Posterior cingulate gyrus (tissue), 11 donors: Measurements from ENCODE around the gene FHL2.

Source experiments
- DNase-seq, 10 donors: peaks; one replicate each; pipeline versions ENCODE4 v3.0.0 to v3.0.0-alpha.2; 2020 to 2021; ENCODE audit warnings: mixed read lengths in 3 of 10
- intact Hi-C: fragments of 100-400 bp; cut with DNase I; formaldehyde crosslinking; loops from one replicate; pipeline ENCODE4 v1.15.1; 2023

FHL2 gene

DNA sequence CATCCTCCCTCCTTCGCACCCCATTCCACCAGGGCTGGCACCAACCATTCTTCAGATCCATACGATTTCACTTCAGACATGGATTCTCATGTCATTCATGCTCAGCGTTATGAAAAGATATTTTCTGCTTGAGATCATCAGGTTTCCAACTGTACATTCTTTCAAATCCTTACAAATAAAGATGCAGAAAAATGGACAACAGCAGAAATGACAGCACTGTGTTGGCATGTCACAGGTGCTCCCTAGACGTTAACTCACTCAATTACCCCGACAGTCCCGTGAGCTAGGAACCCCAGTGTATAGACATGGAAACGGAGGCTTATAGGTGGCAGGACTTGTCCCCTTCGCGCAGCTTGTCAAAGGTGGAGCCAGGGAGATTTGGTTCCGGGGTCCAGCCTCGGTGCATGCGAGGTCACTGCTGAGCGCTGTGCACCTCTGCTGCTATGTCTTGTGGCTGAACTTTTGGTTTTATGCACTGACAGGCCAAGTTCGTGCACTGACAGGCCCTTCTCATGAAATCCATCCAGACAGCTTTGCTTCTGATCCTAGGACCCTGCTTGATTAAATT, 17.7 kb downstream of the FHL2 start:
- intact Hi-C loops, result no loop called here

DNA sequence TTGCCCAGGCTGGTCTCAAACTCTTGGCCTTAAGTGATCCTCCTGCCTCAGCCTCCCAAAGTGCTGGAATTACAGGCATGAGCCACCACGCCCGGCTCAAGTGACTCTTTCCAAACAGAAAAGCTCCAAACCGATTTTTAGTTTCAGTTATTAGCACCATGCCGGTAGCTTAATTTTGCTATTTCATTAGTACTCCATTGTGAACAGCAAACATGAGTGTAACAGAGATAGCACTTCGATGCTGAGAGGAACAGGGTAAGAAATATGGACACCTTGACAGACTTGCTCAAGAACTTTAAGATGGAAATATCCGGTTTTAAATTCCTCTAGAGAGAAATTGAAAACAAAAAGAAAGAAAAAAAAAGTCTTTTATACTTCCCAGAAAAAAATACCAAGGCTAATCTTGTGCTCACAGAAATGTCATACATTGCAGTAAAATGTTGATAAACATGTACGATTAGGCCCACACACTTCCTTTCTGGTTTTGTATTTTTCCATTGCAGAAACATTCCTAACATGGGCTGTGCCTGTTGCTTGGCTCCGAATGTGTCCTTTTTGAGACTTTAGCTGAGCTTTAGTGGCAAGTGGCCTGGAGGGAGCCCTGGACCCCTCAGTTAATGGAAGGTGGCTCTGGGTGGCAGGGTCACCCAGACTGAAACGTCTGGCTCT, 18.3 kb downstream of the FHL2 start:
- DNase-seq, result peak in 1 of 10 donors; percentile 8

More for the DNA sequence above, 17.7 kb downstream of the FHL2 start:
- DNase-seq, result no peak

DNA sequence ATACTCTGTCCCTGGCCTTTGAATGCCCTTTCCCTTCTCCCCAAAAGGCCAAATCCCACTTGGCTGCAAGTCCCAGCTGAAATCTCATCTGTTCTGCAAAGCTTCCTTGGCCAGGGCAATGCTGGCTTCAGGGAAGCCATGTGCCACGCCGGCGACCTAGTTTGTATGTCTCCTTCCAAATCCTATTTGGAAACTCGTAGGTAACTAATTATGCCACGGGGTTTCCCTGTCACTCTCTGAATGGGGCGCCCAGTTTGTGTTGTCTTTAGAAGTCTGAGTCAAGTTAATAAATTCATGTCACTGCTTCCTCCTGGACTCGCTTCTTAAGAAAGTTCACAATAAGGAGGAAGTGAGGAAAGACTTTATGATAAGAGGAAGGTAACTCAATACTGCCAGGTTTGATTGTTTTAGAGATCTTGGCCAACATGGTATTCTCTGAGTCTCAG, 19.1 kb downstream of the FHL2 start:
- no peak for DNase-seq
- intact Hi-C loops, result no loop called here

More for the DNA sequence above, 18.3 kb downstream of the FHL2 start:
- intact Hi-C loops, result no loop called here

DNA sequence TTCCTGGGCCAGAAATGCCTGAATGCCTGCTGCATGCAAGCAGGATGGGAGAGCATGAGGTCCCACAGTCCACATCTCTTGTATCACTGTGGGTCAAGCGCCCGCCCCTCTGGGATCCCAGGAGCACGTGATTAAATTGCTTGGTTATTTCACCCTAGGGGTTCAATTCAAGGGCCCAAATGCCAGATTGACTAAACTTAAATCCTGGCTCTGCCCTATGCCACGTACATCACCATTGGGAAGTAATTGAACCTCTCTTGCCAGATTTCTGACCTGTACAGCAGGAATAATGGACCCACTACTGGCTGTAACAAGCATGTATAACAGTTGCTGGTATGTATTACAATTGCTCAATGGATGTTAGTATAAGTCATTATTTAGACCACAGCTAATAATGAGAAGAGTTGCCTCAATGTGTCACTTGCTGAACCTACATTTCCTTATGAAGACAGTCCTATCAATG, 19.9 kb downstream of the FHL2 start:
- no peak for DNase-seq
- intact Hi-C loops, result no loop called here

DNA sequence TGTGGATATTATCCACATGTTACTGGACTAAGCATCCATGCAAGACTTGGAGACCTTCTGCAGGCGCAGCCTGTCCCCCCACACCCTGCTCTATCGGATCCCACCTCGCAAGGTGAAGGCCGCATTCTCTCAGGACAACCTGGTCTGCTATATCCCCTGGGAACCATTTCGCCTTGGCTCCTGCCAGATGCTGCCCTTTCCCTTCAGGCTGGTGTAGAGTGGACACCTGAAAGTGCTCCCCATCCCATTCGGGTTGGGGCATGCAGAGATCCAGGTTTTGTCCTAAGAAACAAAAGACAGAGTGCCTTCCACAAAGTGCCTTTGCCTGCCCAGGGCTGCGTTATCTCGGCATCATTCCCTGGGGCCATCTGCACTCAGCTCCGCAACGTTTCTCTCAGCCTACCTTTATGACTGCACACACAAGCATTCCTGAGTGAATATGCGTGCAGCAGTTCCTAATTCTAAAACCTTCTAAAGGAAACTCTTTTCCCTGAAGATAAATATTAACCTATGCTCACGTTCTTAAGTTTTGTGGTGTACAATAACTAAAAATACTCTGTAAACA, 20.5 kb downstream of the FHL2 start:
- peak in 1 of 10 donors; percentile 63 for DNase-seq
- intact Hi-C loops, result no loop called here

DNA sequence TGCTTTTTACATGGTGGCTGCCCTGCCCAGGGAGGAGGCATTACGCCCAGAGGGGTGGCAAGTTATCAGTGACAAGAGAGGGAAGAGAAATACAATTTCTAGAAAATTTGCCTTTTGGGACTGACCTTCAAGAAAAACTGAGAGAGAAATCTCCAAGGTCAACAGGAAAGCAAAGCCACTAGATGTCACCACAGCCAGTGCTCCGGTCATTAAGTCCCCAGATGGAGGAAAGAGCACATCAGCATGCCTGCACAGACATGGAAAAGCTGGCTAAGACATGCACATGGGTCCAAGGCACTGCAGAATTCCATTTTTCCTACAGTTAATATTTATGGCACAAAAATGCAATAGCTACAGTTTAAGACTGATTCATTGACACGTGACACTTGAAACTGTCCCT, 21.0 kb downstream of the FHL2 start:
- DNase-seq, result peak in 1 of 10 donors; percentile 16
- intact Hi-C loops, result no loop called here

DNA sequence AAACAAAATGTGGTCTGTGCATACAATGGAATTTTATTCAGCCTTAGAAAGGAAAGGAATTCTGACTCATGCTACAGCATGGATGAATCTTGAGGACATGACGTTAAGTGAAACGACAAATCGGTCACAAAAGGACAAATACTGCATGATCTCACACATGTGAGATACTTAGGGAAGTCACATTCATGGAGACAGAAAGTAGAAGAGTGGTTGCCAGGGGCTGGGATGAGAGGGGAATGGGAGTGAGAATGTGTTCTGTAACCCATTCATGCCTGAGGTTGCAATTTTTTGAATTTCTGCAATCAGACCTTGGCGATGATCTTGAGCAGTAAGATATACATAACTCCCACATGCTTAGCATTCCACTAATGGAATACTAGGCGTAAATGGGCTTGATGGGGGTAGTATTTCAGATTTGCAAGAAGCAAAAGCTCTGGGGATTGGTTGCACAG, 22.0 kb downstream of the FHL2 start:
- intact Hi-C loops, result no loop called here
- peak in 1 of 10 donors; percentile 12 for DNase-seq

DNA sequence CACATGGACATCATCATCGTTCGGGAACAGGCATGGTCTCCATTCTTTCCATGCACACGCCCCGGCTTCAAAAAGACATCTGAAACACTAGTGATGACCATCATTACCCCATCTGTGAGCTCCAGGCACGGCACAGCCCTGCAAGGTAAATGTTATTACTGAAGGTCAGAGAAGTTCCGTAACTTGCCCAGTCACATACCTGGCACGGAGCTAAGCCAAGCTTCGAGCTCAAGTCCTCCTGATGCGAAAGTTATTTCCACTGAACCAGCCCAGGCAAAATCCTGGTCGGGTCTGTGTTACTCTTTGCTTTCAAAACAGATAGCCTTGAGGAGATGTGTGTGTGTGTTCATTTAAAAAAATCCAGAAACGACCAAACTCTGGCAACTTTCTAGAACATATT, 22.8 kb downstream of the FHL2 start:
- DNase-seq, result peak in 1 of 10 donors; percentile 31

DNA sequence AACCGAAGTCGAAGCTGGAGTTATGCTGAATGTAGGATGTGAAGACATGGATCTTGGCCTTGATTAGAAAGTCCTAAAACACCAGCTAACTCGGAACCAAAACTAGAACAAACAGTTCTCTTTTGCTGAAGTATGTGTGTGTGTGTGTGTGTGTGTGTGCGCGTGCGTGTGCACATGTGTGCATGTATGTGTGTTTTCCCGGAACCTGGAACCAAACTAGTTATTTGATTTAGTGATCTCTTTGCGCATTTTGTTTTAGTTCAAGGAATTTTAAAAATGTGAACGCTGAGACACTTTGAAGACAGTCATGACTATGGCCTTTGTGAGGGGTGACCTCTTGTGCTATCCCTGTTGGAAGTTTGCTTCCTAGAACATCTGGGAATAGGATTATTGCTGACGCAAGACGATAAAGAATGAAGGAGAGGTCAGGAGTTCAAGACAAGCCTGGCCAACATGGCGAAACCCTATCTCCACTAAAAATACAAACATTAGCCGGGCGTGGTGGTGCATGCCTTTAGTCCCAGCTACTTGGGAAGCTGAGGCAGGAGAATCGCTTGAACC, 23.8 kb downstream of the FHL2 start:
- intact Hi-C loops, result no loop called here
- peak in 1 of 10 donors; percentile 27 for DNase-seq

More for the DNA sequence above, 22.8 kb downstream of the FHL2 start:
- intact Hi-C loops, result no loop called here

DNA sequence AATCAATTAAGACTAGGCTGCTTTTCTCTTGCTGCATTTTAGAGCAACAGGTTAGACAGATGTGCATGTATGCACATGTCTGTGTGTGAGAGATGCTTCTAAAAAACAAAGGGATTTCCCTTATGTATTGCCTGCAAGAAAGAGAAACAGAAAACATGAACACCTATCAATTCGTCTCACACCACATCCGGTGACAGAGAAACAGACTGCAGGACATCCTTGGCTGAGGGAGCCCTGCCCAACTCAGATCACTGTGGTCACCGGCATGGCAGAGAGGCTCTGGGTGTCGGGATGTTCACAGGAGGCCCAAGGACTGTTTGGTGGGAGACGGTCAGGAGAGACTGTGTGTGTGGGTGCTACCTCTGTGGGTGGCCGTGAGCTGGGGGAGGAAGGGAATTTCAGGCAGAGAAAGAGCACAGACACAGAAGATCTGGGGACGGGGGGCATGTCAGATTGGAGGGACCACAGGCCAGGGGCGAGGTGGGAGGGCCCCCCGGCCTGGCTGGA, 24.9 kb downstream of the FHL2 start:
- intact Hi-C loops, result no loop called here
- DNase-seq, result peak in 1 of 10 donors; percentile 56

DNA sequence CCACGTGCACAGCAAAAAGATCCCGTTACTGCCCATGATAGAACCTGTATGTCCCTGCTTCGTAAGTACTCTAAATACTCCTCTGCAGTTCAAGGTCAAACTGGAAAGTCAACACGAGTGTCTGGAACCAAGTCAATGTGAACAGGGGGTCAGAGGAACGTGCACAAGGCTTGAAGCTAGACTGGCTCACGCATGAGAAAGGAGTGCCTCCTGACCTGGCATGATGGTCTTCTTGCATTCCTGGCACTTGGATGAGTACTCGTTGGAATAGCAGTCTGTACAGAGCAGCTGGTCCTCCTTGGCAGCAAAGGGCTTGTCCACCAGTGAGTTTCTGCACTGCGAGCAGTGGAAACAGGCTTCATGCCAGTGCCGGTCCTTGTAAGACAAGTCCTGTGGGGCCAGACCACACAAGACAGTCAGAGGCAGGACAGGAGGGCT, 25.5 kb downstream of the FHL2 start:
- intact Hi-C loops, result no loop called here
- peak in 2 of 10 donors; percentile 74 to 77 for DNase-seq

DNA sequence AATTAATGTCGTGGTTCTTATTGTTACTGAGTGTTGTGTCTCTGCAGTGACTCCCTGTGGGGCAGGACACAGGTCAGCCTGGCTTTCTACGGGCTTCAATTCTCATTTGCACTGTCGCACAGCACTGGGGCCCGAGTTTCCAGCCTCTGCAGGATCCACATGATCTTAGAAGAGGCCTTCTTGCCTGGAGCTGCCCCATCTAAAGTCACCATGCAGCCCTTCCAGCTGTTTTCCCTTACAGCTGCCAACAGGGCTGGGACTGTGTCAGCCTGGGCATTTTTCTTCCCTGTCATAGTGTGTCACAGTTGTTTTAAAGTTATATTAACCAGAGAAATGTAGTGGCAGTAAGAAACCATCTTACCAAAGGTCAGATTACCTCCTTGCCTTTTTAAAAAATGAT, 27.0 kb downstream of the FHL2 start:
- intact Hi-C loops, result no loop called here
- peak in 1 of 10 donors; percentile 22 for DNase-seq

DNA sequence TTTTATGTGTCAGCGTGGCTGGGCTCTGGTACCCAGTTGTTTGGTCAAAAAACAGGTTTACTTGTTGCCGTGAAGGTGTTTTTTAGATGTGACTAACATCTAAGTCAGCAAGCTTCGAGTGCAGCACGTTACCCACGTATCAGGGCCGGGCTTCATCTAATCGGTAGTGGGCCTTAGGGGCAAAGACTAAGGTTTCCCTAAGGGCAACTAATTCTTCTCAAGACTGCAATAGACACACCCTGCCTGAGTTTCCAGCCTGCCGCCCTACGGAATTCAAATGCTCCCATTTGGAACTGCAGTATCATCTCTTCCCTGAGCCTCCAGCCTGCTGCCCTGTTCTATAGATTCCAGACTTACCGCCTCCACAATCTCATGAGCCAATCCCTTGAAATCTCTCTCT, 27.7 kb downstream of the FHL2 start:
- intact Hi-C loops, result no loop called here
- DNase-seq, result peak in 1 of 10 donors; percentile 85

DNA sequence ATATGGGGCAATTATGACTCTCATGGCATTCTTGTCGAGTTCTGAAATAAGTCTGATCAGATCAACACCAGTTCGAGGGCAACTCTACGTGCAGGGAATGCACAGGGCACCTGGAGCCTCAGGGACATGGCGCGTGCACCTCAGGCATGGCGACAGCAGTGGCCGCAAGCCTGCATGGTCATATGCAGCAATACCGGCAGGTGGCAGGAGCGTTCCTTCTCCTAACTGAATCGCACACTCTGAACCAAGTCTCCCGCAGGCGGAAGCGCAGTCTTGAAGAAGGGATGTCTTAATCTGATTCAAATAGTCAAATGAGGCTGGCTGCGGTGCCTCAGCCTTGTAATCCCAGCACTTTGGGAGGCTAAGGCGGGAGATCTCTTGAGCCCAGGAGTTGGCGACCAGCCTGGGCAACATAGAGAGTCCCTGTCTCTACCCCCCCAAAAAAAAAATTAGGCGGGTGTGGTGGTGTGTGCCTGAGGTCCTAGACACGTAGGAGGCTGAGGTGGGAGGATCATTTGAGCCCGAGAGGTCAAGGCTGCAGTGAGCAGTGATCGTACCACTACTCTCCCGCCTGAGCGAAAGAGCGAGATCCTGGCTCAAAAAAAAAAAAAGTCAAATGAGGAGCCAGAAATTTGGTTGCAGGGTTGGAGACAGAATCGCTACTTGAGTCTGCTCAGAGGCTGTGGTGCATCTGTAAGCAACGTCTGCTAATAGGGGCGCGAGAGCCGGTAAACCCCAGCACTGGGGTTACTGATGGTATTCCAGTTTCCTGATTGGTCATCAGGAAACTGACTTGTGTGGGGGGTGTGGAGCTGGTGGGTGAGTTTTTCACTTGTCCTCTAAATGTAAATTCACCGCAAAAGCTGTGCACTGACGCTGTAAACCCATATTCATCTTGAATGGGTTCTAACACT, 28.8 kb downstream of the FHL2 start:
- peak; percentile 78 to 98 (median 89) for DNase-seq
- intact Hi-C loops, result loop anchor here (1.0 kb wide), 1 partner anchor 151 kb away; no protein-coding TSS in a partner anchor

DNA sequence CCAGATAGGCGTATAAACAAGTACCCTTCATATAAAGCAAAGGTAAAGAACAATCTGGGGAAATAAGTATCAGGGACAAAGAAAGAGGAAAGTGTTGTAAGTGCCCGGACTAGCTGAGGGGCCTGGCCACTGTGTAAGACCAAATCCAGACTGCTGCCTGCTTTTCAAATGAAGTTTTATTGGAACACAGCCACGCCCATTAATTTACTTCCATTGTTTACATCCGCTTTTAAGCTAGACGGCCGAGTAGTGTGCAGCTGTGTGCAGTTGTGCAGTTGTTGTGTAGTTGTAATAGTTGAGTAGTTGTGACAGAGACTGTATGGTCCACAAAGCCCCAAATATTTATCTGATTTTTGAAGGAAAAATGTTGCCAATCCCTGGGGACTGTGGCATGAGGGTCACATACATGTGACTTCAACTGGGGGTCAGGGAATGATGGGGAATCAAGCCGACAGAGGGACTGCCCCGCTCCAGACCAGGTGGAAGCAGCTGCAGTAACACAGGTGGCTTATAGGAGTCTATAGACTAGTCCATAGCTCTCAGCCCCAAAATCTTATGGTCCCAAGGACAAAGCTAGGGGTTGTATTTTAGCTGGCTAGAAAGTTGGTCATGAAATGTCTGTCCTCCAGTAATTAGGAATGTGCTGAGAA, 30.0 kb downstream of the FHL2 start:
- DNase-seq, result peak in 1 of 10 donors; percentile 12
- intact Hi-C loops, result loop anchor here (1.0 kb wide), 1 partner anchor 152 kb away; no protein-coding TSS in a partner anchor

DNA sequence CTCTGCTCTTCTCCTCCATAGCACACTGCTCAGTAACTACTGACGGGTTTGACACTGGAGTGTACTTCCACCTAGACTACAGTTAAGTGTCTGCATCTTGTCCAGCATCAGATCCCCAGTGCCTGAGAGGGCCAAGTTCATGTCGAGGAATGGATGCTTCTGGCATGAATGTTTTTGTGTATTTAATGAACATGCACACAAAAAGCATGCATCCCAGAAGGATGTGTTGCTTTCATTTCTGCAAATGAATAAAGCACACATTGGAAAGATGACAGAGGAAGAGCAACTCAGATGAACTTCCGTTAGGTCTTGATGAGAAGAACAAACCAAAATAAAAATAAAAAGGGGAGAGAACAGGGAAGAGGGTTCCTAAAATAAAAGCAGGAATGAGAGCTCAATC, 33.6 kb downstream of the FHL2 start:
- intact Hi-C loops, result no loop called here
- no peak for DNase-seq

DNA sequence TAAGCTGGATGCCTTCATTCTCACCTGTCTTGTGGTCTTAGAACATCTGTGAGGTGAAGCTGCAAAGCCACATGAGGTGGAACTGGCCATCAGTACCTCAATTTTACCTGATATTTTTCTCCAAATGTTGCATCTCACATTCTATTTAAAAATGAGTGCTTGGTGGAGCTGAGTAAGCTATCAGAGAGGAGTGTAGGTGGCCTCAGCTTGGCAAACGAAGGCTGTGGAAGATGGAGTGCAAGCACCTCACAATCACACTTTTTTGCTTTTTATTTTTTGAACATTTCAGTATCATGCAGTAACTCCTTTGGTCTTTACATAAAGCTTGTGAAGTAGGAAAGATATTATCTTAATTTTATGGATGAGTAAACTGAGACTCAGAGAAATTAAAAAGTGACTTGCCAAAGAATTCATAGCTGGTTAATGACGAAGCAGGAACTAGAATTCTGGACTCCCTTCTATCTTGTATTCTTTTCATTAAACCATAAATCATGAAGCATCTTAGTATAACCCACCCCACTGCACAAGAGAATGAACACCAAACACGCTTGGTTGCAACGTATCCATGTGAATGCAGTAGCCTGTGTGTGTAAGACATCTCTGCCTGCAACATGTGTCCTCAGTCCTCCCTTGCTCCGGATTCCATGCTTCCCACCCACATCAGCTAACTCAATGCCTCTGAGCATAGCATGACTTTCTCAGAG, 34.3 kb downstream of the FHL2 start:
- peak in 1 of 10 donors; percentile 70 for DNase-seq
- intact Hi-C loops, result no loop called here

DNA sequence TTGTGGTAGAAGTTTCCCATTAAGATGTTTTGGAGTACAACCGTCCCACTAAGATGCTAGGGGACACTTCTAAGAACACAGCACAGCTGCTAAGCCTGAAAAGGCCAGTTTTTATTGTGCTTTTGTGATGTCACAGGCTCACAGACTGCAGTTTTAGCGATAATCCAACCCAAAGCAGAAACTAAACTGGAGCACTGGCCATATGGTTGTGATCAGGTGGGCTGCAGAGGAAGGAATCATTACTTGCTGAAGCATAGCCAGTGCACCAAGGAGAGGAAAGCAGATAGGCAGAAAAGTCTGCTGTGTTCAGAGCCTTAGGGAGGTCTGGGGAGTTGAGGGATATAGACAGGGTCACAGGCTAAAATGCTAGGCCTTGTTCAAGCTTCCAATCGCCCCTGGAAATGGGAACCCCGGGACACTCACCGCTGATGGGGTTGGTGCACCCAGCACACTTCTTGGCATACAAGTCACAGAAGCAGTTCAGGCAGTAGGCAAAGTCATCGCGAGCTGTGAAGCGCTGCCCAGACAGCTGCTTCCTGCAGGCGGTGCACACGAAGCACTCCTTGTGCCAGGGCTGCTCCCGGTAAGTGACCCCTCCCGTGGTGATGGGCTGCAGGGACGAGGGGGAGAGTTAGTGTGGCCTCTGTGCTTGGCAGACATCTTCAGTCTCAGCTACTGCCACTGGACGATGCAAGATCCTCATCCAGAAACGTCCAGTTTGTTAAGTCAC, 35.8 kb downstream of the FHL2 start:
- peak in 4 of 10 donors; percentile 30 to 86 (median 78) for DNase-seq
- intact Hi-C loops, result no loop called here
